ENCODE measurements around the gene SMARCAL1.
A peak's percentile ranks its signal among the peaks of the same experiment; 100 is the strongest.
"Not testable (repeated sequence)": the region's sequence is repeated elsewhere in the genome, so short reads cannot be mapped to it uniquely, and the experiment has no call there.

Gene SMARCAL1

GRCh38 chr2:216502381-216503158 is 90.3 kb downstream of the SMARCAL1 start:
- no peak overlapping the region for H3K27ac Mint-ChIP-seq
- H3K4me3 Mint-ChIP-seq: peak overlapping the region; percentile 58

DNA sequence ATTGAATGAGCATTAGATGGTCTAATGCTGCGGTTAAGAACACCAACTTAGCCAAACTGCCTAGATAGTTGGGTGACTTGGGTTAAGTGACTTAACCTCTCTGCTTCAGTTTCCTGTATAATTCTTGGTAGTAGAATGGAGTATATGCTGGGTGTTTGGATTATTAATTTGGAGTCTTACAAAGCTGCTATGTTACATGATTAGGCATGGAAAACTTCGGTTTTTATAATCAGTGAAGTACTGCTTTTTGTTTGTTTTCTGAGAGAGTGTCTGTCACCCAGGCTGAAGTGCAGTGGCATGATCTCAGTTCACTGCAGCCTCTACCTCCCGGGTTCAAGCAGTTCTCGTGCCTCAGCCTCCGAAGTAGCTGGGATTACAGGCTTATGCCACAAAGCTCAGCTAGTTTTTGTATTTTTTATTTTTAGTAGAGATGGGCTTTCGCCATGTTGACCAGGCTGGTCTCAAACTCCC is 90.9 kb downstream of the SMARCAL1 start:
- Mint-ChIP-seq H3K36me3 (ENCODE audit: low read depth) (peaks cover 76% of the 10 kb centered on the region), H3K4me3 (no peak overlapping the region), H3K27me3 (ENCODE audit: low read depth) (no peaks in the 10 kb centered on the region), H3K4me1 (ENCODE audit: low read depth) (peaks cover 38% of the 10 kb centered on the region), H3K9me3 (no peaks in the 10 kb centered on the region), H3K27ac (no peak overlapping the region)
- DNase-seq (ENCODE audit: low spot score): no peak

More at GRCh38 chr2:216502381-216503158, 90.3 kb downstream of the SMARCAL1 start:
- no peak for DNase-seq (ENCODE audit: low spot score)
- H3K9me3 Mint-ChIP-seq: no peaks in the 10 kb centered on the region
- H3K36me3 Mint-ChIP-seq (ENCODE audit: low read depth): peaks cover 74% of the 10 kb centered on the region
- H3K4me1 Mint-ChIP-seq (ENCODE audit: low read depth): peaks cover 43% of the 10 kb centered on the region
- no peaks in the 10 kb centered on the region for H3K27me3 Mint-ChIP-seq (ENCODE audit: low read depth)

DNA sequence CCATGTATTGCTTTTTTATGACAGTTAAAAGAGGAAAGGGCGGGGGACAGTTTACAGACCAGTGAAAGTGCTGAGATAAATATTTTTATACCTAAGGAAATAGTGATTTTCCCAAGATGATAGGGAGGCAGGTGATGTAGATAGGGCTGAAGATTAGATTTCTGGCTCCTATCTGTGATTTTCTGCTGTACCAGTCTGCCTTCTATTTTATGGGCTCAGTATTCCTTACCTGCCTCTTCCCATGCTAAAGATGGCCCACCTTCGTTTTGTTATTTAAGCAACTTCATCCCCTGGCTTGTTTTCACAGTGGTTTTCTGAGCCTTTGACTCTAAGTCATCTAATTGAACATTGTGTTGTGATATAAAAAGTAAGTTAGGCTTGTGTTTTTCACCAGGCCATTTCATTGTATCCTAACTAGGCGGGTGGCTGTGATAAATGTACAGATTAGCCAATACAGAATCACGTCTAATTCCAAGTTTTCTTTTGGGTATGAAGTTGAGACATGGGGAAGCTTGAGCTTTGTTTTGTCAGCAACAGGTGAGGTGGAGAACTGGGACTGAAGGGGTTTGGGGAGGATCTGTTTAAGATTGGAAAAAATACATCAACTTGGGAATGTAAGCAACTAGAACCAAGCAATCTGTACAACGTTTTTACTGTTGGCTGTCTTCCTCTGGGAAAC is 91.6 kb downstream of the SMARCAL1 start:
- H3K27me3 Mint-ChIP-seq (ENCODE audit: low read depth): no peaks in the 10 kb centered on the region
- peaks cover 74% of the 10 kb centered on the region for H3K36me3 Mint-ChIP-seq (ENCODE audit: low read depth)
- no peak overlapping the region for H3K27ac Mint-ChIP-seq
- H3K4me1 Mint-ChIP-seq (ENCODE audit: low read depth): peaks cover 38% of the 10 kb centered on the region
- no peaks in the 10 kb centered on the region for H3K9me3 Mint-ChIP-seq
- DNase-seq (ENCODE audit: low spot score): no peak
- H3K4me3 Mint-ChIP-seq: no peak overlapping the region

- peaks cover 70% of the 10 kb centered on the region for H3K36me3 Mint-ChIP-seq (ENCODE audit: low read depth)
- no peak overlapping the region for H3K27ac Mint-ChIP-seq
- H3K9me3 Mint-ChIP-seq: no peaks in the 10 kb centered on the region
- no peaks in the 10 kb centered on the region for H3K27me3 Mint-ChIP-seq (ENCODE audit: low read depth)
- no peak for DNase-seq (ENCODE audit: low spot score)
- H3K4me3 Mint-ChIP-seq: no peak overlapping the region
- peaks cover 38% of the 10 kb centered on the region for H3K4me1 Mint-ChIP-seq (ENCODE audit: low read depth)
Observed at GRCh38 chr2:216504376-216504762, 92.1 kb downstream of the SMARCAL1 start.

DNA sequence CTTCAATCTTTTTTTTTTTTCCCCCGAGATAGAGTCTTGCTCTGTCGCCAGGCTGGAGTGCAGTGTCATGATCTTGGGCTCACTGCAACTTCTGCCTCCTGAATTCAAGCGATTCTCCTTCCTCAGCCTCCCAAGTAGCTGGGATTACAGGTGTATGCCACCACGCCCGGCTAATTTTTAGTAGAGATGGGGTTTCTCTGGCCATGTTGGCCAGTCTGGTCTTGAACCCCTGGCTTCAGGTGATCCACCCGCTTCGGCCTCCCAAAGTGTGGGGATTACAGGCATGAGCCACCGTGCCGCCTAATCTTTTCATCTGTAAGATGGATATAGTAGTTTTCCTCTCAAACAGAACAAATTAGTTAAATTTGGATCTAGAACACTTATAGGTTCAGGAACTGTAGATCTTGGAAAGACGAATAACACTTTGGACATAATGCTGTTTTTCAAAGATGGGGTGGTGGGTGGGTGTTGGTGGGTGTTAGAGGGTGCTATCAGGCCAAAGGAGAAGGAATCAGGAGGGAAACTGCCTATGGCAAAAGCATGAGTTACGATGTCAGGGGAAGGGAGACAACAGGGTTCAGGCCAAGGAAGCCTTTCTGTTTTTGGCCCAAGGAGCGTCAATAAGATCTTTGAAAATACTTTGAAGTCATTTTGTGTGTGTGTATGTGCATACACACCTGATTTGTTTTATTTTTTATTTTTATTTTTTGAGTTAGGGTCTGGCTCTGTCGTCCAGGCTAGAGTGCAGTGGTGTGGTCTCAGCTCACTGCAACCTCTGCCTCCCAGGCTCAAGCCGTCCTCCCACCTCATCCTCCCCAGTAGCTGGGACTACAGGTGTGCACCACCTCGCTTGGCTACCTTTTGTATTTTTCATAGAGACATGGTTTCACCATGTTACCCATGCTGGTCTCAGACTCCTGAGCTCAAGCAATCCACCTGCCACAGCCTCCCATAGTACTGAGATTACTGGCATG is 93.1 kb downstream of the SMARCAL1 start:
- Mint-ChIP-seq H3K9me3 (no peaks in the 10 kb centered on the region), H3K27ac (peak overlapping the region; percentile 67), H3K36me3 (ENCODE audit: low read depth) (peaks cover 62% of the 10 kb centered on the region), H3K27me3 (ENCODE audit: low read depth) (no peaks in the 10 kb centered on the region), H3K4me3 (no peak overlapping the region), H3K4me1 (ENCODE audit: low read depth) (peaks cover 29% of the 10 kb centered on the region)
- DNase-seq (ENCODE audit: low spot score): no peak

DNA sequence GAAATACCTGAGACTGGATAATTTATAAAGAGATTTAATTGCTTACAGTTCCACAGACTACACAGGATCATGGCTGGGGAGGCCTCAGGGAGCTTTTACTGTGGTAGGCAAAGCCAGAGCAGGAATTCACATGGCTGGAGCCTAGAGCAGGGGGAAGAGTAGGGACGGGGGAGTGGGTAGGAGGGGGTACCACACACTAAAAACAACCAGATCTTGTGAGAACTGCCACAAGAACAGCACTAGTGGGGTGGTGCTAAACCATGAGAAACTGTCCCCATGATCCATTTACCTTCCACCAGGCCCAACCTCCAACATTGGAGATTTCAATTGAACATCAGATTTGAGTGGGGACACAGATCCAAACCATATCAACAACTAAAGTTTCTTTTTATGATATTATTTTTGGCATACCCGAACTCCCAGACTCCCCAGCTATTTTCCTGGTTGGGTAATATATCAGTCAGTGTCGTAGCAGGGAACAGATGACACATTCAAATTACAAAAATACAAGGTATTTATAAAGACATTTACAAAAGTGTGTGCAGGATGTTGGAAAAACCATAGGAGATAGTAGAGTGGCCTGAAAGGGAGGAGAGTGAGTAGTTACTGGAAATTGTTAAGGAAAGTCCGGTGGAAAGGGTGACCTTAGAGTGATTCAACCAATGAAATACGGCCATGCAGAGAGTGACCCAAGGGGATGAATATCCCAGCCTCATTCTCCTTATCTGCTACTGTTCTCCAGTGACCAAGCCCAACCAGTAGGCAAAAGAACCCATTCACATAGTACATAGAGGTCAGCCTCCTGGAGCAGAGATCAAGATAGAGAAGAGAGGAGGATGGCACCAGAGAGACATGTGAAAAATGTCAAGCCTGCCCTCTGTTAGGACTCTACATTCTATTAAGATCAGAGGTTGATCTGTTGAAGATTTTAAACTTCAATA is 95.2 kb downstream of the SMARCAL1 start:
- Mint-ChIP-seq H3K4me3 (no peak overlapping the region), H3K4me1 (ENCODE audit: low read depth) (peaks cover 13% of the 10 kb centered on the region), H3K36me3 (ENCODE audit: low read depth) (peaks cover 46% of the 10 kb centered on the region), H3K27ac (no peak overlapping the region), H3K9me3 (no peaks in the 10 kb centered on the region), H3K27me3 (ENCODE audit: low read depth) (no peaks in the 10 kb centered on the region)
- no peak for DNase-seq (ENCODE audit: low spot score)

DNA sequence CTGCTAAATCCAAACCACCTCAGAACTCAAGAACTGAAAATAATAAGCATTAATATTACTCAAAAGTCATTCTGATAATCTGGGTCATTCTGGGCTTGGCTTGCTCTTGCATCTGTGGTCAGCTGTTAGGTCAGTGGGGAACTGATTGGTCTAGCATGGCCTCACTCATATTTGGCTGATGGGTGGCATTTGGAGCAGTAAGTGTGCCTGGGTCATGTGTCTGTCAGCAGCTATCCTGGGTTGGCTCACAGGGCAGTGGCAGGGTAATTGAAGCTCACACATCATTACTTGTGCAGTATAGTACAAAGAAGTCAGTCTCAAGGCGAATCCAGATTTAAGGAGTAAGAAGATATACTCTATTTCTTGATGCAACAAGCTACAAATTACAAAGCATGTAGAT is 95.9 kb downstream of the SMARCAL1 start:
- no peaks in the 10 kb centered on the region for H3K9me3 Mint-ChIP-seq

DNA sequence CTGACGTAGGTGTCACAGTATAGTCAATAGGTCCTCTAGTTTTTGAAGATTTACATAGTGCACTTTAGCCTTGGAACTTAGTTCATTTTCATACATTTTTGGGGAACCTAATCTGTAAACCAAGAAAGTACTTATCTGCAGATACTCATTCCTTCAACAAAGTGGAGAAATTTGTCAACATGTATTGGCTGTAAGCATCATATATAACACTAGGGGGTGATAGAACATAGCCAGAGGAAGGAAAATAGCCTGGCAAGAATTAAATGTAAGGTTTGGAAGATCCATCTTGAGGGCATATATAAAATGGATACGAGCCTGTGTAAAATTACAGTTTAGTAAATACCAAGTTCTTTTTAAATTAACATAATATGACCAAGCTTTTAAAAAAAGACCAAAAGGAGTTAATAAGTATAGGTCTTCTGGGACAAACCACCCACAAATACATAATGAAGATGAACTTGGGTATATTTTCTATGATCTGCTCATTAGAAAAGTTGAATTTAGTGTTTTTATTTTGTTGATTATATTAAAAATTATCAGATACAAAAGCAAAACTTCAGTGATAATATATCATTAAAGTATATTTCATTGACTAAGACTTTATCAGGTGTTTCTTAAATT is 104.6 kb downstream of the SMARCAL1 start:
- Mint-ChIP-seq H3K27me3 (ENCODE audit: low read depth) (no peaks in the 10 kb centered on the region), H3K27ac (no peak overlapping the region), H3K9me3 (no peaks in the 10 kb centered on the region), H3K4me3 (no peak overlapping the region), H3K4me1 (ENCODE audit: low read depth) (peaks cover 1% of the 10 kb centered on the region), H3K36me3 (ENCODE audit: low read depth) (no peaks in the 10 kb centered on the region)
- no peak for DNase-seq (ENCODE audit: low spot score)

More for the DNA sequence above, 95.9 kb downstream of the SMARCAL1 start:
- Mint-ChIP-seq H3K27ac (peak overlapping the region; percentile 35), H3K36me3 (ENCODE audit: low read depth) (peaks cover 39% of the 10 kb centered on the region), H3K27me3 (ENCODE audit: low read depth) (no peaks in the 10 kb centered on the region), H3K4me1 (ENCODE audit: low read depth) (peaks cover 6% of the 10 kb centered on the region), H3K4me3 (no peak overlapping the region)
- no peak for DNase-seq (ENCODE audit: low spot score)

- Mint-ChIP-seq H3K36me3 (ENCODE audit: low read depth) (peaks cover 2% of the 10 kb centered on the region), H3K27me3 (ENCODE audit: low read depth) (no peaks in the 10 kb centered on the region), H3K4me3 (no peak overlapping the region), H3K9me3 (no peaks in the 10 kb centered on the region), H3K27ac (no peak overlapping the region), H3K4me1 (ENCODE audit: low read depth) (peaks cover 1% of the 10 kb centered on the region)
- DNase-seq (ENCODE audit: low spot score): no peak
Observed at GRCh38 chr2:216517447-216518225, 105.4 kb downstream of the SMARCAL1 start.

DNA sequence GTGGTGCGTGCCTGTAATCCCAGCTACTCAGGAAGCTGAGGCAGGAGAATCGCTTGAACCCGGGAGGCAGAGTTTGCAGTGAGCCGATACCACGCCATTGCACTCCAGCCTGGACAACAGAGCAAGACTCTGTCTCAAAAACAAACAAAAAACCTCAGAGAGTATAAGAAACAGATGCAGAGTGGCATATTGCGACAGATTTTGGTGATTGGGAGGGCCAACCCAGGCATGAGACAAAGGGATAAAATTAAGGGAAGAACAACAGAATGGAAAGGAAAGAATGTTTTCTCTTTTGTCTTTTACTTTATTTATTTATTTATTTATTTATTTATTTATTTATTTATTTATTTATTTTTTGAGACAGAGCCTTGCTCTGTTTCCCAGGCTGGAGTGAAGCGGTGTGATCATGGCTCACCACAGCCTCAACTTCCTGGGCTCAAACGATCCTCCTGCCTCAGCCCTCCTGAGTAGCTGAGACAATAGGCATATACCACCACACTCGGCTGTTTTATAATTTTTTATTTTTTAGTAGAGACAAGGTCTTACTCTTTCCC is 106.4 kb downstream of the SMARCAL1 start:
- not testable (repeated sequence) for H3K27me3 Mint-ChIP-seq (ENCODE audit: low read depth); H3K27ac Mint-ChIP-seq; H3K36me3 Mint-ChIP-seq (ENCODE audit: low read depth); H3K9me3 Mint-ChIP-seq; DNase-seq (ENCODE audit: low spot score); H3K4me1 Mint-ChIP-seq (ENCODE audit: low read depth); H3K4me3 Mint-ChIP-seq

DNA sequence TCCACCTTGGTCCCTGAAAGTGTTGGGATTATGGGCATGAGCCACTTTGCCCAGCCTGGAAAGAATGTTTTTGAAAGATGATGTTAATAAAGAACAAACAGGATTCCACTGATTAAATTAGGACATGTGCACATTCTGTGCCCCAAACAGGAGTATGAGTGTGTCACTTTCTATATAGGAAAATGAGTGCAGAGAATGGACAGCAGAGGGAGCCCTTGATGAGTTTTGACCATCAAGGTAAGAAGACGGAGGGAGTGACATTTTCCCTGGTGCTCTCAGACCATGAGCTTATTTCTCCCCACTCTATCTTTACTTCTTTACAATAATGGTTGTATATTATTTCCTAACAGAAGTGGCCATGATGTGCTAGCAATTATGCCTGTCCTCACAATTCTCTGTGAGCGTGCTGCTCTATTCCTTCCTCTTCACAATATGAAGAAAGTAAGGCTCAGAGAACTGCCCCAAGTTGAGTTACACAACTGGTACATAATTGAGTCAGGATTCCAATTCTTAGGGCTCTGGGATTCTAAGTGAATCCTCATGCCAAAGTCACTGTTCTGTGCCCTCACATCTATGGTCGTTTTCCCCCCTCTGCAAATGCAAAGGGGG is 107.0 kb downstream of the SMARCAL1 start:
- peak; percentile 43 for DNase-seq (ENCODE audit: low spot score)
- no peaks in the 10 kb centered on the region for H3K27me3 Mint-ChIP-seq (ENCODE audit: low read depth)
- no peak overlapping the region for H3K27ac Mint-ChIP-seq

More for the DNA sequence above, 107.0 kb downstream of the SMARCAL1 start:
- Mint-ChIP-seq H3K36me3 (ENCODE audit: low read depth) (peaks cover 2% of the 10 kb centered on the region), H3K4me1 (ENCODE audit: low read depth) (peaks cover 1% of the 10 kb centered on the region), H3K4me3 (no peak overlapping the region), H3K9me3 (no peaks in the 10 kb centered on the region)

Data from T-helper 2 cell treated with Interferon-gamma antibody and Interleukin-4, amounts not matched to agents 5 μg/mL and 100 μg/mL, for 36 hours (primary cell).